Lower leg skin (tissue), 4 donors: ENCODE data around the gene SBK3. TPM values are rescaled to one million over a fixed set of nuclear protein-coding genes. Genes with fewer than 3 reads are reported as not detected.

Source experiments
- DNase-seq, 2 donors: peaks; one replicate each; pipeline ENCODE4 v3.0.0-alpha.2; 2019; ENCODE audit warnings: low spot score in 2 of 2
- H3K4me3 ChIP-seq: fragments of 200-600 bp; sonication (generic); 2 replicates; pipeline ENCODE4 v1.5.1; 2017; ENCODE audit warnings: mild to moderate bottlenecking, low read depth; ENCODE audit not compliant: poor library complexity, severe bottlenecking
- CTCF ChIP-seq, 3 donors: fragments of 450-650 bp; IDR thresholded peaks; one replicate each; pipeline ENCODE4 v1.5.1; 2016; ENCODE audit warnings: antibody characterized with exemption in 3 of 3, mild to moderate bottlenecking in 3 of 3, moderate library complexity in 2 of 3
- POLR2A ChIP-seq, 2 donors: fragments of 450-650 bp; IDR thresholded peaks; one replicate each; pipeline ENCODE4 v1.6.1; 2016 to 2017; ENCODE audit warnings: antibody characterized with exemption in 2 of 2, mild to moderate bottlenecking in 1 of 2, moderate library complexity in 1 of 2
- WGBS, 2 donors: methylation state at CpG; one replicate each; pipeline ENCODE4 v1.1.5; 2018; 5-methylcytosine and 5-hydroxymethylcytosine counted together
- intact Hi-C: fragments of 100-400 bp; cut with DNase I; formaldehyde crosslinking; loops from one replicate; pipeline ENCODE4 v1.15.0; 2023; ENCODE audit warnings: low total_unique reads
- total RNA-seq, 4 donors: library from RNA; depleted of rRNA; stranded (reverse); fragments of >200 nt; gene quantifications; one replicate each; pipeline ENCODE4 v1.1.0, GENCODE V29; 2016

Gene SBK3
- total RNA-seq, 4 donors from 2014 or later: 0.26 TPM; not detected in 3

GRCh38 chr19:55539090-55539984, 6.0 kb downstream of the SBK3 start:
- whole genome bisulfite sequencing, 2 donors: 83 to 87% methylated on average over 33 of the region's 33 CpGs
- H3K4me3 ChIP-seq: no peak overlapping the region
- intact Hi-C loops: no loop called here
- no peak for TF ChIP-seq CTCF (IDR thresholded peaks at IDR 0.05)
- TF ChIP-seq POLR2A (IDR thresholded peaks at IDR 0.05): no peak
- no peak for DNase-seq

- 79 to 80% methylated on average over 5 of the region's 5 CpGs for WGBS, 2 donors
- DNase-seq: no peak
- no peak overlapping the region for H3K4me3 ChIP-seq
- TF ChIP-seq POLR2A (IDR thresholded peaks at IDR 0.05): no peak
- no peak for TF ChIP-seq CTCF (IDR thresholded peaks at IDR 0.05)
- intact Hi-C loops: no loop called here
These were observed 7.2 kb downstream of the SBK3 start for GRCh38 chr19:55538132-55538531.

GRCh38 chr19:55537741-55538111, 7.6 kb downstream of the SBK3 start:
- TF ChIP-seq CTCF (IDR thresholded peaks at IDR 0.05) (no peak), POLR2A (IDR thresholded peaks at IDR 0.05) (no peak)
- WGBS, 2 donors: 70 to 74% methylated on average over 5 of the region's 5 CpGs

GRCh38 chr19:55536951-55537740, 8.2 kb downstream of the SBK3 start, which contains the start of gene SBK2:
SBK2 (minus strand) TSS chr19:55537133; CDS start chr19:55536294, 839 bp downstream.
- no peak within 1 kb of the TSS for H3K4me3 ChIP-seq
- no peak for DNase-seq
- WGBS, 2 donors: 30 to 77% methylated on average over 3 to 14 of the region's 14 CpGs
- no peak for TF ChIP-seq CTCF (IDR thresholded peaks at IDR 0.05)
- TF ChIP-seq POLR2A (IDR thresholded peaks at IDR 0.05): no peak
- intact Hi-C loops: no loop called here

More at GRCh38 chr19:55537741-55538111, 7.6 kb downstream of the SBK3 start:
- intact Hi-C loops: no loop called here
- no peak for DNase-seq
- no peak overlapping the region for H3K4me3 ChIP-seq

- intact Hi-C loops: no loop called here
- WGBS, 2 donors: 87 to 89% methylated on average over 10 to 11 of the region's 11 CpGs
- H3K4me3 ChIP-seq: no peak overlapping the region
- TF ChIP-seq CTCF (IDR thresholded peaks at IDR 0.05) (no peak), POLR2A (IDR thresholded peaks at IDR 0.05) (no peak)
- DNase-seq: no peak
These were observed 9.0 kb downstream of the SBK3 start for GRCh38 chr19:55536366-55536765.
